ENCODE measurements around the gene PGLYRP1.

The PGLYRP1 gene

DNA sequence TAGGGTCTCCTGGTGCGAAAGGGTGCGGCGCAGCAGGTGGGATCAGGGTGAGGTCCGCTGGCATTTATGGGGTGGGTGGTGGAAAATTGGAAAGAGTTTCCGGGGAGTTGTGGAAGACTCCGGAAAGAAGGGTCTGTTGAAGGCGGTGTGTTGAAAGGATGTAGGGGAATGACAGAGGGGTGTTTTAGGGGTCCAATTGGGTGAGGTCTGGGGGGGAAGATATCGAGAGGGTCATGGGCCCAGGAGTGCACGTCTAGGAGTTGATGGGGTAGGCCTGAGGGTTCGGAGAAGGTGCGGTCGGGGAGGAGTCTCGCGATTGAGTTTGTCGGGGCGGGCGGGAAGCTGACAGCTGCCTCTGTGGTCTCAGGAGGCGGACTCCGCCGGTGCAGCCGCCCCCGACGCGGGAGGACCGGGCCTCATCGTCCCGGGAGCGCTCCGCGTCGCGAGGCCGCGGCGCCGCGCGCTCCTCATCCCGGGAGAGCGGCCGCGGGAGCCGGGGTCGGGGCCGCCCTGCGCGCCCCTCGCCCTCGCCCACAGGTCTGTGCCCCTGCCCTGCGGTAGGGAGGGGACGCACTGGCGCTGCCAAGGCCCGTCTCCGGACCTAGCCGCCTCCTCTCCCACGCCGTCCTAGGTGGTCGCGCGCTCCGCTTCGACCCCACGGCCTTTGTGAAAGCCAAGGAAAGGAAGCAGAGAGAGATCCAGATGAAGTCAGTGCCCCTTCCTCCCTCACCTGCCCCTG is 7.0 kb downstream of the PGLYRP1 start:
- TF ChIP-seq, protein P1, sequence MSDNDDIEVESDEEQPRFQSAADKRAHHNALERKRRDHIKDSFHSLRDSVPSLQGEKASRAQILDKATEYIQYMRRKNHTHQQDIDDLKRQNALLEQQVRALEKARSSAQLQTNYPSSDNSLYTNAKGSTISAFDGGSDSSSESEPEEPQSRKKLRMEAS (IDR thresholded peaks at IDR 0.05; ENCODE audit: low read depth, low read length): no peak
- TF ChIP-seq MYC (IDR thresholded peaks at IDR 0.05; ENCODE audit: low read depth, low read length) (no peak), POLR2A (IDR thresholded peaks at IDR 0.05; ENCODE audit: extremely low read depth, insufficient read length) (no peak)
- TF ChIP-seq, protein P2, sequence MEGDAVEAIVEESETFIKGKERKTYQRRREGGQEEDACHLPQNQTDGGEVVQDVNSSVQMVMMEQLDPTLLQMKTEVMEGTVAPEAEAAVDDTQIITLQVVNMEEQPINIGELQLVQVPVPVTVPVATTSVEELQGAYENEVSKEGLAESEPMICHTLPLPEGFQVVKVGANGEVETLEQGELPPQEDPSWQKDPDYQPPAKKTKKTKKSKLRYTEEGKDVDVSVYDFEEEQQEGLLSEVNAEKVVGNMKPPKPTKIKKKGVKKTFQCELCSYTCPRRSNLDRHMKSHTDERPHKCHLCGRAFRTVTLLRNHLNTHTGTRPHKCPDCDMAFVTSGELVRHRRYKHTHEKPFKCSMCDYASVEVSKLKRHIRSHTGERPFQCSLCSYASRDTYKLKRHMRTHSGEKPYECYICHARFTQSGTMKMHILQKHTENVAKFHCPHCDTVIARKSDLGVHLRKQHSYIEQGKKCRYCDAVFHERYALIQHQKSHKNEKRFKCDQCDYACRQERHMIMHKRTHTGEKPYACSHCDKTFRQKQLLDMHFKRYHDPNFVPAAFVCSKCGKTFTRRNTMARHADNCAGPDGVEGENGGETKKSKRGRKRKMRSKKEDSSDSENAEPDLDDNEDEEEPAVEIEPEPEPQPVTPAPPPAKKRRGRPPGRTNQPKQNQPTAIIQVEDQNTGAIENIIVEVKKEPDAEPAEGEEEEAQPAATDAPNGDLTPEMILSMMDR (IDR thresholded peaks at IDR 0.05; ENCODE audit: low read depth, low read length): no peak
- no peak overlapping the region for H3K4me3 ChIP-seq (ENCODE audit: low read depth, low read length)
- DNase-seq (ENCODE audit: low read depth): peak; percentile 12

DNA sequence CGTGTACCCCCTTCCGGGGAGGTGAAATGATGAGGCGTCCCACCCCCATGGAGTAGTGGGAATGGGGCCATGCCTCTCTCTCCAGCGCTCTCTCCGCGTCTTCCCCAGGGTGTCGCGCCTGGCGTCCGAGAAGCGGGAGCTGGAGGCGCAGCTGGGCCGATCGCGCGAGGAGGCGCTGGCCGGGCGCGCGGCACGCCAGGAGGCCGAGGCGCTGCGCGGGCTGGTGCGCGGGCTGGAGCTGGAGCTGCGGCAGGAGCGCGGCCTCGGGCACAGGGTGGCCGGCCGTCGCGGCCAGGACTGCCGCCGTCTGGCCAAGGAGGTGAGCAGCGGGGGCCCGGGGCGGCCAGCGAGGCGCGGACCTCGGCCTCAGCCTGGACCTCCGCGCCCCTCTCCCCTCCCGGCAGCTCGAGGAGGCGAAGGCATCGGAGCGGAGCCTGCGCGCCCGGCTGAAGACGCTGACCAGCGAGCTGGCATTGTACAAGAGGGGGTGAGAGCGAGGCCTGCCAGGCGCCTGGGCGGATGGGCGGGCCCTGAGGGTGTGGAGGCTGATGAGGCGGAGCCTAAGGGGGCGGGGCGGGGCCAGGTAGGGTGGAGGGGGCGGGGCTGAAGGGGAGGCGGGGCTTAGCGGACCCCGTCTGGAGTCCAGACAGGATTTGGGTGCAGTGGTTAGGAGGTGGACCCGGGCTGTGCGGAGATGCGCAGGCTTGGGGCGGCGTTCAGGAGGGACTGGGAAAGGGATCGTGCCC is 7.7 kb downstream of the PGLYRP1 start:
- H3K4me3 ChIP-seq (ENCODE audit: low read depth, low read length): no peak overlapping the region
- DNase-seq (ENCODE audit: low read depth): peak; percentile 14
- TF ChIP-seq MYC (IDR thresholded peaks at IDR 0.05; ENCODE audit: low read depth, low read length) (no peak), POLR2A (IDR thresholded peaks at IDR 0.05; ENCODE audit: extremely low read depth, insufficient read length) (no peak)
- TF ChIP-seq, protein P1 (IDR thresholded peaks at IDR 0.05; ENCODE audit: low read depth, low read length): no peak
- TF ChIP-seq, protein P2 (IDR thresholded peaks at IDR 0.05; ENCODE audit: low read depth, low read length): no peak

DNA sequence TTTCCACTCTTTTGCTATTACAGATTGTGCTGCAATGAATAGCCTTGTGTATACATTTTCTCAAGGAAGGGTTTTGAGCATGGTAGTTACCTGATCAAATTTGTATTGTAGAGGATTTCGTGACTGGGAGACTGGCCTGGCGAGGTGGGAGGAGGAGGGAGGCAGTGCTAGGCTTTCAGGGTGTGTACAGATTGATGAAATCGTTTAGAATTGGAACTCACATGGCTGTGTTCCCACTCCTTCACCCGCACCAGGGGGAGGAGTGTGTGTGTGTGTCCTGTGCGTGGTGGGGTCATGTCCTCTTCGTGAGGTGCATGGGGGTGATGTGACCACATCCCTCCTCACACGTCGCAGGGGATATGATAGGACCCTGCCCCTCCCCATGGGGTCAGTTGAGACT is 8.3 kb downstream of the PGLYRP1 start:
- TF ChIP-seq, protein P1 (IDR thresholded peaks at IDR 0.05; ENCODE audit: low read depth, low read length): no peak
- TF ChIP-seq, protein P2 (IDR thresholded peaks at IDR 0.05; ENCODE audit: low read depth, low read length): no peak
- TF ChIP-seq MYC (IDR thresholded peaks at IDR 0.05; ENCODE audit: low read depth, low read length) (no peak), POLR2A (IDR thresholded peaks at IDR 0.05; ENCODE audit: extremely low read depth, insufficient read length) (no peak)
- no peak overlapping the region for H3K4me3 ChIP-seq (ENCODE audit: low read depth, low read length)
- DNase-seq (ENCODE audit: low read depth): peak; percentile 15

DNA sequence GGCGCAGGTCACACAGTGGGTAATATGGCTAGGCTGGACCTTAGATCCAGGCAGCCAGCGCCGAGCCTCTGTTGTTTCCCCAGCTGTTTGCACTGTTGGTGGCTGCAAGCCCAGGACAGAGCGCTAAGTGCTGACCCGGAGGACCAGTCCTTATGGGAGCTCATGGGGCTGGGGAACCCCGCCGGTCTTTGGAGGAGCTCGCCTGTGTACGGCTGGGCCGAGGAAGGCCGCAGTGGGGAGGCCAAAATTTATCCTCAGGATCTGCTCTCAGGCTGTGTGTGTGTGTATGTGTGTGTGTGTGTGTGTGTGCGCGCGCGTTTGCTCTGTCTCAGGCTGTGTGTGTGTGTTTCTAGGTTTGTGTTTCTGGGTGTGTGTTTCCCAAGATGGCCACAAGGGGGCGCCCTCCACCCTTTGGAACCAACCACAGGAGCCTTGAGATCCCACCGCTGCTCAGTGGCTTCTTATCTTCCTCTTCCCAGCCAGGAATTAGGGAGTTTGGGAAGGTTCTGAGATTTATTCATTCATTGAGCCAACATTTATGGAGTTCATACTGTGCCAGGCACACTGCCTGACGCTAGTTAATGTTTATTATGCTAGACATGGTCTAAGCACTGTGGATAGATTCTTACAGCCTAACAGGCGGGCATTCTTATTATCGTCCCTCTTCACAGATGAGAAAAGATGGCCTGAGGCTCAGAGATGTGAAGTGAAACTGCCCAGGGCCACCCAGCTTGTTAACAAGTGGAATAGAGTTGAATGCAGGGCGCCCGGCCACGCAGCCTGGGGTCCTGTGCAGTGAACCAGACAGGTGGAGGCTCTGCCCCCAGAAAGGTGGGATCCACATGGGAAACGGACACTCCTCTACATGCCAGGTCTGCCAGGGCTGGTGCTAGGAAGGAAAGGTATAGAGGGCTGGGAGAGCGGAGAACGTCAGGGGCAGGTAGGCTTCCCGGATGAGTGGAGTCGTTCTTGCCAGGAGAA is 13.0 kb downstream of the PGLYRP1 start:
- no peak overlapping the region for H3K4me3 ChIP-seq (ENCODE audit: low read depth, low read length)
- peak; percentile 82 for DNase-seq (ENCODE audit: low read depth)
- TF ChIP-seq, protein P1 (IDR thresholded peaks at IDR 0.05; ENCODE audit: low read depth, low read length): no peak
- no peak for TF ChIP-seq MYC (IDR thresholded peaks at IDR 0.05; ENCODE audit: low read depth, low read length)
- no peak for TF ChIP-seq POLR2A (IDR thresholded peaks at IDR 0.05; ENCODE audit: extremely low read depth, insufficient read length)
- TF ChIP-seq, protein P2 (IDR thresholded peaks at IDR 0.05; ENCODE audit: low read depth, low read length): peak; percentile 98

DNA sequence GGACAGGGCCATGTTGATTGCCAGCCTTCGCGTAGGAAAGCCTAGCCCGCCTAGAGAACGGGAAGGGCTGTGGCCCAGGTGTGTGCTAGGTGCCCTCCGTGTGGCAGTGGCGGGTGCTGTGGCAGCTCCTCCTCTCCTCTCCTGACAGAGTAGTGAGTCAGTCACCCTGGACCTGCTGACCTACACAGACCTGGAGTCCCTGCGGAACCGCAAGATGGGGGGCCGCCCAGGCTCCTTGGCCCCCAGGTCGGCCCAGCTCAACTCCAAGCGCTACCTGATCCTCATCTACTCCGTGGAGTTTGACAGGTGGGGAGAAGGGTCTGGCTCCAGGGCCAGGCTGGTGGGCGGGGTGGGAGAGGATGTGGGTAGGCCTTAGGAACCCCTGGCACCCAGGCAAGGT is 16.4 kb downstream of the PGLYRP1 start:
- no peak for TF ChIP-seq MYC (IDR thresholded peaks at IDR 0.05; ENCODE audit: low read depth, low read length)
- TF ChIP-seq, protein P2 (IDR thresholded peaks at IDR 0.05; ENCODE audit: low read depth, low read length): no peak
- TF ChIP-seq POLR2A (IDR thresholded peaks at IDR 0.05; ENCODE audit: extremely low read depth, insufficient read length): no peak
- TF ChIP-seq, protein P1 (IDR thresholded peaks at IDR 0.05; ENCODE audit: low read depth, low read length): no peak
- no peak overlapping the region for H3K4me3 ChIP-seq (ENCODE audit: low read depth, low read length)
- no peak for DNase-seq (ENCODE audit: low read depth)
